HuH-7.5 (cell line): ENCODE results near the gene APOL6.

ENCODE experiments used
- DNase-seq: peaks from one replicate; pipeline ENCODE4 v3.0.0; 2011; ENCODE audit warnings: low spot score

Gene APOL6, protein sequence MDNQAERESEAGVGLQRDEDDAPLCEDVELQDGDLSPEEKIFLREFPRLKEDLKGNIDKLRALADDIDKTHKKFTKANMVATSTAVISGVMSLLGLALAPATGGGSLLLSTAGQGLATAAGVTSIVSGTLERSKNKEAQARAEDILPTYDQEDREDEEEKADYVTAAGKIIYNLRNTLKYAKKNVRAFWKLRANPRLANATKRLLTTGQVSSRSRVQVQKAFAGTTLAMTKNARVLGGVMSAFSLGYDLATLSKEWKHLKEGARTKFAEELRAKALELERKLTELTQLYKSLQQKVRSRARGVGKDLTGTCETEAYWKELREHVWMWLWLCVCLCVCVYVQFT

GRCh38 chr22:35648066-35649025 lies at the start of gene APOL6:
Gene APOL6 (plus strand): TSS chr22:35648446. CDS start chr22:35656426, 7,980 bp downstream.
- DNase-seq = no peak

GRCh38 chr22:35599364-35599763 lies 48.9 kb upstream of the APOL6 start:
- DNase-seq = no peak

DNA sequence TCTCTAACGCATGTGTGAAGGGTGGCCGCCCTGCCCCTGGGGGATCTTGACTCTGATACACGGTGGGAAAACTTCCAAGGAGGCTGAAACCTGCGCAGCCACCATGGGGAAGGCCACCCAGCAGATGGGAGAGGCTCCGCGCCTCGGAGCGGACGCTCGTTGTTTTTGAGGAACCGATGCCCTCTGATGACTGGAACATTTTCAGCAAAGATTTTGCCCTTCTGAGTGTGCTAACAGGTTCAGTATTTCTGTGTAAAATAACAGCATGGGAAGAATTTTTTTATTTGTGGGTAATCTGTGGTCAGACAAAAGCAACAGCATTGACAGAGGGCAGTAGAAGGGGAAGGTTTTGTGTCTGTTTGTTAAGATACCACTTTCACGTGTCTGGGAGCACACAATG lies 47.8 kb upstream of the APOL6 start:
- DNase-seq = no peak

DNA sequence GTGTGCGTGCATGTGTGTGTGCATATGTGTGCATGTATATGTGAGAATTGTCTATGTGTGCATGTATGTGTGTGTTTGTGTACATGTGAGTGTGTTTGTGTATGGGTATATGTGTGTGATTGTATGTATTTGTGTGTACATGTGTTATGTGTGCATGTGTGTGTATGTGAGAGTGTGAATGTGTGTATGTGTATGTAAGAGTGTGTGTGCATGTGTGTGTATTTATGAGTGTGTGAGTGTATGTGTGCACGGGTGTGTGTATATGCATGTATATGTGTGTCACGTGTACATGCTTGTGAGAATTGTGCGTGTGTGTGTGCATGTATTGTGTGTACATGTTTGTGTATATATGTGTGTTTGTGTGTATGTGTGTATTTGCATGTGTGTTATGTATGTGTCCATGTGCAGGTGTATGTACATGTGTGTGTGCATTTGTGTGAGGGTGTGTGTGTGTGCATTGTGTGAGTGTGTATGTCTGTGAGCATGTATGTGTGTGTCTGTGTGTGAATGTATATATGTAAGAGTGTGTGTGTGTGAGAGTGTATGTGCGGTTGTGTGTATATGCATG lies 47.1 kb upstream of the APOL6 start:
- no peak for DNase-seq

DNA sequence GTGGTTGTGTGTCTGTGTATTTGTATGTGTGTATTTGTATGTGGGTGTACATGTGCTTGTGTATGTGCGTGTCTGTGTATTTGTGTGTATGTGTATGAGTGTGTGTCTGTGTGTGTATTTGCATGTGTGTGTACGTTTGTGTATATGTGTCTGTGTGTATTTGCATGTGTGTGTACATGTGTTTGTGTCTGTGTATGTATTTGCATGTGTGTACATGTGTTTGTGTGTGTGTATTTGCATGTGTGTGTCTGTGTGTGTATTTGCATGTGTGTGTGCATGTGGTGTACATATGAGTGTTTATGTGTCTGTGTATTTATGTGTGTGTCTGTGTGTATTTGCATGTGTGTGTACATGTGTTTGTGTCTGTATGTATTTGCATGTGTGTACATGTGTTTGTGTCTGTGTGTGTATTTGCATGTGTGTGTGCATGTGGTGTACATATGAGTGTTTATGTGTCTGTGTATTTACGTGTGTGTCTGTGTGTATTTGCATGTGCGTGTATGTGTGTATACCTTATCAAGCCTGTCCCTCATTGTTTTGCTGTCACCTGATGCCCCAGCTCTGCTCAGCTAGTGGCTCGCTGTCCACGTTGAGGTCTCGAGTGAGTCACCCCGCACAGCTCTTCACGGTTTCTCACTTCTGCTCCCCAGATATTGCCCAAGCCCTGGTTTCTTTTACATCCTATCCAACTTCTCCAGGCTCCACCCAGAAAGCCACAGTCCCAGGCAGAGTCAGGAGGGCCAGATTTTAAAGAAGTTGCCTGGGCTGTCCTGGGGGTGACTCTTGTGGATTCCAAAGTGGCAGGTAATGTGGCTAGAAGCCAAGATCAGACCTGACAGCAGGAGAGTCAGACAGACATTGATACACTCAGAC lies 46.3 kb upstream of the APOL6 start:
- no peak for DNase-seq

- DNase-seq = no peak
Observed at GRCh38 chr22:35604621-35605368, 43.5 kb upstream of the APOL6 start.

GRCh38 chr22:35605369-35605680 lies 42.9 kb upstream of the APOL6 start:
- DNase-seq = no peak

DNA sequence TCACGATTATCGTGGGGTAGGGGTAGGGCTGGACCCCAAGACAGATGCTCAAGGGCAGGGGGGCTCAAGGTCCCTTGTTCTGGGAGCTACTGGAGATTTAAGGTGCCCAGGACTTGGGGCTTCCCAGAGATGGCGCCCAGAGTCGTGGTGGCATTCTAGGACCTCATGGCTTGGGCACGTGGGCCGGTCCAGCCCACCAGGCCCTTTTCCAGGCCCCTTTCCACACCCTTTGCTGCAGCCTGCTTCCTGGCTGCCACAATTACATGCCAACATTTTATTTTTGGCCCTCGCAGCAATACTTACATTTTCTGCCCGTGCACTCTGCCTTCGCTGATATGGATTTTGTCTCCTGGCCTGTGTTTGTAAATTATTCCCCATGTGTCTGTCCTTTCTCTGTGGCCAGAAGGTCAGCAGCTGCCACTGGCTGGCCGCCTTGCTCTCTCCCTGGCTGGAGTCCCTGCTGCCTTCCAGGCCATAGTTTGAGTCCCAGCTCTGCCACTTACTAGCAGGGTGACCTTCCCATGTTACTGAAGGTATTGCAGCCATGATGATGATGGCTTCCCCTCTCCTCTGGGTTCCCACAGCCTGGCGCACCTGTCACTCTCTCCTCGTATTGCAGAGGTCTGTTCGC lies 42.3 kb upstream of the APOL6 start:
- DNase-seq = no peak

DNA sequence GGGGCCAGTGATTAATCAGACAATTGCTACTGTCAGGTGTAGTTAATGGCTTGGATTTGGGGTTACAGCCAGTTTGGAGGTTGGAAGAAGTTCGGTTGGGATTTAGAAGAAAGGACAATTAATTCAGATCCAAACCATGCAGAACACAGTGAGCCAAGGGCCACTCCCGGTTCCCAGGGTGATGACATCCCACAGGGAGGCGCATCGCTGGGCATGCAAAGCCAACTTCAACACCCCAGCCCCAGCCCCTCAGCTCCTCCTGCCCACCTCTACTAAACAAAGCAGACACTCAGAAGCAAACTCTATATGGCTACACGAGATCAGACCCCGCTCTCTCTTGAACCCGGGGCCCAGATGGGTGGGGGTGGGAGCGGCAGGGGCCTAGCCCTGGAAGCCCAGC lies 41.3 kb upstream of the APOL6 start:
- no peak for DNase-seq

GRCh38 chr22:35608088-35608487 lies 40.2 kb upstream of the APOL6 start:
- DNase-seq = no peak

DNA sequence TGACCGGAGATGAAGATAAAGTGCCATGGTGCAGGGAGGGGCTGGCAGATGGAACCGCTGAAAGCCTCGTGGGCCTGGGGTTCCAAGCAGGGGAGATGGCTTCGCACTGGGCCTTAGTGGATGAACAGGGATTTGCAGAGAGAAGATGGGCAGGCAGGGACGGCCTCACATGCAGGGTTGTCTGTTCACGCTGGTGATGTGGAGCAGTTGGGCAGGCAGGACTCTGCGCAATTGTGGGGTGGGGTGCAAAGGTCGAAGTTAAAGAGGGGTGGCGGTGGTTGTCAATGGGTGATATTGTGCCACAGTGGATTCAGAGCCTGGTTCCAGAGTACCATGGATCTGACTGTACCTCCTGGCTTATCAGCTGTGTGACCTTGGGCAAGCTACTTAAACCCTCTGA lies 39.0 kb upstream of the APOL6 start:
- no peak for DNase-seq

- no peak for DNase-seq
Observed at GRCh38 chr22:35609761-35610160, 38.5 kb upstream of the APOL6 start.

DNA sequence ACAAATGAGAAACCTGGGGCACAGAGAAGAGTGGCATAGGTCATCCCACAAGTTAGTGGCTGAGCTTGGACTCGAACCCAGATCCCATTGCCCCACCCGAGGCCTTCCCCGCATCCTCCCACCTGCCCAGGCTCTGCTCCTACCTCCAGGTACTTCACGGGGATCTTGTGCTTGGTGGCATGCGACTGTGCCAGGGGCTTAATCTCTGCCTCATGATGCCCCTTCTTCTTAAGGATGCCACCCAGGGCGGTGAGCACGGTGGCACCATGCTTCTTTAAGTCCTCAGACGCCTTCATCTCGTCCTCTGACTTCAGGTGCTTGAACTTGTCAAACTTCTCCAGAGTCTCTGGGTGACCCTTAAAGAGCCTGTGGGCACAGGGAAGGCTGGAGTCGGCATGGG lies 37.5 kb upstream of the APOL6 start:
- no peak for DNase-seq

DNA sequence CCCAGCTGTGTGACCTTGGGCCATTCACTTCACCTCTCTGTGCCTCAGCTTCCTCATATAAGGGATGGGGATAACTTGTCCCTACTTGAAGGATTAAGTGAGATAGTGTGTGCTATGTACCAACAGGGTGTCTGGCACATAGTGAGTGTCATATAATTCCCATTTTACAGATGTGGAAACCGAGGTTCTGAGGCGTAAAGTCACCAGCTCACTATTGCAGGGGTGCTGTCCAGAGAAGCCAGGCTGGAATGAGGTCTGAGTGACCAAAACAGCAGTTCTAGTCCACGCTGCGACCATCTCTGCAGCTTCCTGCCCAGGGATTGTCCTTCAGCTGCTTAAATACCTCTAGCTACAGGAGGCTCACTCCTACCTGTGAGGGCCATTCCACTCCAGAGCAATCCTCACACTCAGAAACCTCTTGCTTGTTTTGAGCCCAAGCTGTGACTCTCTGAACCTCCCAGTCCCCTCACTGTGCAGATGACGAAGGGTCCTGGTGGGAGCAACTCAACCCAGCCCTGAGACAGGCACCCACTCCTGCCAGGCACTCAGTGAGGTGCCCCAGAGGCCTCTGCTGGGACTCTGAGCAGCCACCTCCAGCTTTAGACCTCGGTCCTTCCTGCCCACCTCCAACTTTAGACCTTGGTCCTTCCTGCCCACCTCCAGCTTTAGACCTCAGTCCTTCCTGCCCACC lies 36.9 kb upstream of the APOL6 start:
- DNase-seq = no peak

GRCh38 chr22:35611891-35612576 lies 36.2 kb upstream of the APOL6 start:
- DNase-seq = no peak

DNA sequence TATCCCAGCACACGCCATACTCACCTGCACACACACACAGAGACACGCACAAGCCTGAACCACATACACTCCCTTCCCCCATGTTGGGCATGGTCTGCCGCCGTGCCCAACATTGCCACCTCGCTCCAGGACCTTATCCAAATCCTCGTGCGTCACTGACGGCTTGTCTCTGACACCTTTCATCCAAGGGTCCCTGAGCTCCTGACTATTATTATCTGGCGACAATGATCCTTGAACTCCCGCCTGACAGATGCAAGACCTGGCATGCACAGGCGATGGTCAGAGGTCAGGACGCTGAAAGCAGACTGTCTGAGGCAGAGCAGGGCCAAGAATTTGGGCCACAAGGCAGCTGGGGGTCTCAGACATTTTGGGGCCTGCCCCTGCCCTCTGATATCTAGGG lies 35.3 kb upstream of the APOL6 start:
- no peak for DNase-seq

- no peak for DNase-seq
Observed at GRCh38 chr22:35614404-35614803, 33.8 kb upstream of the APOL6 start.

DNA sequence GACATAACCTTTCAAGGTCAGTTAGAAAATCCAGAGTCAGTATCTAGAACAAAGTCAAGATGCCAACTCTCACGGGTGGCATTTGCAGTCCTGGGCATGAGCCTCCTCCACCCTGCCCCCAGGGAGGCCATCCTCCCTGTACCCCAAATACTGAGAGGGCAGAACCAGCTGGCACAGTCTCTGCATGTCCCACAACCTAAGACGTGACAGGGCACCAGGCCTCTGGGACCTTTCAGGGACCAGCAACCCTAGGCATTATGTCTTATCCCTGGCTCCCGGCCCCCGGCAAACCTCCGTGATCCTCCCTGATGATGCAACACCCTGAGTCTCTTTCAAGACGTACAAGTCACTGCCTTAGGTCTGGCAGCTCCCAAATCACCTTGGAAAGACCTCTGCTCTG lies 33.1 kb upstream of the APOL6 start:
- no peak for DNase-seq

DNA sequence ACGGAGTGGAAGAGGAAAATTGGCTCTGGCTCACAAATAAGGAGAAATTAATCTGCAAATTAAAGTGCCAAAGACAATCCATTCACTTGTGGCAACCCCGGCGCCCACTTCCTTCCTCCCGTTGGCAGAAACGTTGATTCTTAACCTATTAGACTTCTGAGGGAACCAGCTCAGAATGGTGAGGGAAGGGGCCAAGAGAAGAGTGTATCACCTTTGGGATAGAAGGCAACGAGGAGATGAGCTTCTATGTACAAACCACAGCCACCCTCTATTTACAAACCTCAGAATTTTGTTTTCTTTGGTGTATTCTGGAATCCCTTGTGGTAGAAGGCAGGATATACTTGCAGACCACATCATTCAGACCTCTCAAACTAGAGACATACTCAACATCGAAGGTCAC lies 32.2 kb upstream of the APOL6 start:
- no peak for DNase-seq
